ENCODE results near the gene COL16A1.

DNA sequence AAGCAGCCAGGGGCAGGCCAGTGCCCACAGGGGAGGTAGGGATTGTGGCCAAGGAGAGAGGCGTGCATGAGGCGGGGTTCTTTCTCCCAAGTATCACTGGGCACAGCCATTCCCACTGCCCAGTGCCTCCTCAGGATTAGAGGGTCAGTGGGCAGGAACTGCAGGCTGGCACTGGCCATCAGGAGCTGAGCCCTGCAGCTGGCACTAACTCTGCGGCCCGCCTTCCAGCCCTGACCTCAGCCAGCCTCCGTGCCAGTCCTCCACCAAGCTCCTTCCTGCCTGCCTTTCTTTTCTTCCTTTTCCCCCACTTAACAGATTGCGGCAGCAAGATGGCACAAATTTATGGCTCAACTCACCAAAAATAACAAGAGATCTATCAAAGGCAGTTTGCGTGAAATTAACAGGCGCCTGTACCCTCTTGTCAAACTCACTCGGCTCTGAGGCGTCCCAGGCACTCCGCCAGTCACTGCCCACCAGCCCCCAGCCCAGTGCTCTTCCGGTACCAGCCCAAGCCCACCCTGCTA lies 49.2 kb upstream of the COL16A1 start:
- TF ChIP-seq POLR2AphosphoS5 (IDR thresholded peaks at IDR 0.05; ENCODE audit: low read depth, low read length), result no peak
- no peak for TF ChIP-seq TAF1 (IDR thresholded peaks at IDR 0.05; ENCODE audit: low read depth, low read length)
- no peak for TF ChIP-seq POLR2A (IDR thresholded peaks at IDR 0.05; ENCODE audit: low read depth, low read length)

All from GM12891 (cell line).